Measurements from ENCODE around the gene GRIK3. TPM values are rescaled to one million over a fixed set of nuclear protein-coding genes. Genes with fewer than 3 reads are reported as not detected.

The GRIK3 gene
- total RNA-seq, 1 donor from 2014 or later, result 2.3 TPM

DNA sequence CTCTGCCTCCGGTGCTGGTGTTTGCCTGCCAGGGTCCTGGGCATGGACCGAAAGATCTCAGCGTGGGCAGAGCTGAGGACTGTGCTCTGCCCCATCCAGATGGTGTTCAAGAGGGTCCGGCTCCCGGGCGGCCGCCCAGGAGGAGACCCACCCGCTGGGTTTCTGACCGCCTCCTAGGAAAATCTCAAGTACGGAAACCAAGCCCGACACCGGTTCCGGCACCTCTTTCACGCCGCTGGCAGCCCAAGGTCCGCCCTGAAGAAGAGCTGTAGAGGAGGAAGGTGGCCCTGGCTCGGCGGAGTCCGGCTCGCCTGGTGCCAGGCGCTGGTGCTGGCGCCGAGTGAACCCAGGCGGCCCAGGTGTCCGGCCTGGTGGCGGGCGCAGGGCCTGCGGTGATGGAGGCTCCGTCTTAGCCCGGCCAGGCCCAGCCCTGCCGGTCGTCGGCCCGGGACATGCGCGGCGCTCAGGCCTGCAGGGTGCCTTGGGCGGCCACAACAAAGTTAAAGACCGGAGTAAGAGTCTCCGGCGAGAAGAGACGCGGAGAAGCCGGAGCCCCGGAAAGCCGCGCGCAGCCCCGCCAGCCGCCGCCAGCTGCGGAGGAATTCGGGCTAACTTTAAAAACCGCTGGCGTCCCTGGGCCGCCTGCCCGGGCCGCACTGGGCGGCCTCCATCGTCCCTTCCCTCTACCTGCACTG lies 1.5 kb downstream of the GRIK3 start:
- Mint-ChIP-seq H3K9me3 (no peaks in the 10 kb centered on the region), H3K36me3 (no peaks in the 10 kb centered on the region), H3K4me3 (peak overlapping the region; percentile 44), H3K27ac (no peak overlapping the region), H3K4me1 (ENCODE audit: unreplicated experiment) (peaks cover 5% of the 10 kb centered on the region), H3K27me3 (peaks cover 84% of the 10 kb centered on the region)
- no peak for DNase-seq (ENCODE audit: extremely low spot score, unreplicated experiment)
- TF ChIP-seq, protein P1, sequence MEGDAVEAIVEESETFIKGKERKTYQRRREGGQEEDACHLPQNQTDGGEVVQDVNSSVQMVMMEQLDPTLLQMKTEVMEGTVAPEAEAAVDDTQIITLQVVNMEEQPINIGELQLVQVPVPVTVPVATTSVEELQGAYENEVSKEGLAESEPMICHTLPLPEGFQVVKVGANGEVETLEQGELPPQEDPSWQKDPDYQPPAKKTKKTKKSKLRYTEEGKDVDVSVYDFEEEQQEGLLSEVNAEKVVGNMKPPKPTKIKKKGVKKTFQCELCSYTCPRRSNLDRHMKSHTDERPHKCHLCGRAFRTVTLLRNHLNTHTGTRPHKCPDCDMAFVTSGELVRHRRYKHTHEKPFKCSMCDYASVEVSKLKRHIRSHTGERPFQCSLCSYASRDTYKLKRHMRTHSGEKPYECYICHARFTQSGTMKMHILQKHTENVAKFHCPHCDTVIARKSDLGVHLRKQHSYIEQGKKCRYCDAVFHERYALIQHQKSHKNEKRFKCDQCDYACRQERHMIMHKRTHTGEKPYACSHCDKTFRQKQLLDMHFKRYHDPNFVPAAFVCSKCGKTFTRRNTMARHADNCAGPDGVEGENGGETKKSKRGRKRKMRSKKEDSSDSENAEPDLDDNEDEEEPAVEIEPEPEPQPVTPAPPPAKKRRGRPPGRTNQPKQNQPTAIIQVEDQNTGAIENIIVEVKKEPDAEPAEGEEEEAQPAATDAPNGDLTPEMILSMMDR (conservative IDR thresholded peaks at IDR 0.05), result no peak

DNA sequence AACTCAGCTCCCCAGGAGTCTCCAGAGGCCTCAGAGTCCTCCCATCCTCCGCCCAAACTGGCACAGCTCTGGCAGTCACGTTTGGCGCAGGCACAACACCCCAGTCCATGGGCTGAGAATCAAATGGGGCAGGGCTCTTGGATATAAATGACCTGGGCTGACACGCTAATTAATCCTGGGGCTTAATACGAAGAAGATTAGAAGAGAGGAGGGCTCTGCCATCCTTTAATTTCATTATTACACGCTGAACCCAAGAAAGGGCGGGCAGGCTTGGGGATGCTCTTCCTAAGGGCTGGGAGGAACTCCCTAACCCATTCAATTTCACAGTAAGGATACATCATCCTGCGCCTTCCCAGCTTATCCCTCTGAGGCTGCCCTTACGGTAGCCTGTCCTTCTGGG lies 2.4 kb downstream of the GRIK3 start:
- no peak for DNase-seq (ENCODE audit: extremely low spot score, unreplicated experiment)
- TF ChIP-seq, protein P1 (conservative IDR thresholded peaks at IDR 0.05), result no peak
- no peak overlapping the region for H3K4me3 Mint-ChIP-seq
- H3K27ac Mint-ChIP-seq, result no peak overlapping the region
- no peaks in the 10 kb centered on the region for H3K9me3 Mint-ChIP-seq
- peaks cover 85% of the 10 kb centered on the region for H3K27me3 Mint-ChIP-seq
- peaks cover 5% of the 10 kb centered on the region for H3K4me1 Mint-ChIP-seq (ENCODE audit: unreplicated experiment)
- H3K36me3 Mint-ChIP-seq, result no peaks in the 10 kb centered on the region

DNA sequence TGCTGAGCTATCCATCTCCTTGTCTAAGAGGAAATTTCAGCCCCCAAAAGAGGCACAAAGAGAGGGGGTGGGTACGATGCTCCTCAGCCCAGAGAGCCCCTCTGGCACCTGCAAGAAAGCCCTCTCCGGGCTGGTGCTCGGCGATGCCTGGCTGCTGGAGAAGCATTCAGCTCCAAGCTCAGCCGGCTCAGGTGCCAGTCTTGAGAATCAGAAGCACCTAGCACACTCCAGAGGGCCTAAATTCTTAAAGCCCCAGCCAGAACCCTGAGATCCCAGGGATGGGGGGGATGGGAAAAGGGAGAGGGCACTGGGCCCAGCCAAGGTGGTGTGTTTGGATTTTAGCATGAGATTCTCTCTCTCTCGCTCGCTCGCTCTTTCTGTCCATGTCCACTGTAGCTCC lies 2.9 kb downstream of the GRIK3 start:
- Mint-ChIP-seq H3K27me3 (peaks cover 85% of the 10 kb centered on the region), H3K27ac (no peak overlapping the region), H3K36me3 (no peaks in the 10 kb centered on the region), H3K9me3 (no peaks in the 10 kb centered on the region), H3K4me3 (no peak overlapping the region), H3K4me1 (ENCODE audit: unreplicated experiment) (peaks cover 5% of the 10 kb centered on the region)
- DNase-seq (ENCODE audit: extremely low spot score, unreplicated experiment), result no peak
- TF ChIP-seq, protein P1 (conservative IDR thresholded peaks at IDR 0.05), result no peak

DNA sequence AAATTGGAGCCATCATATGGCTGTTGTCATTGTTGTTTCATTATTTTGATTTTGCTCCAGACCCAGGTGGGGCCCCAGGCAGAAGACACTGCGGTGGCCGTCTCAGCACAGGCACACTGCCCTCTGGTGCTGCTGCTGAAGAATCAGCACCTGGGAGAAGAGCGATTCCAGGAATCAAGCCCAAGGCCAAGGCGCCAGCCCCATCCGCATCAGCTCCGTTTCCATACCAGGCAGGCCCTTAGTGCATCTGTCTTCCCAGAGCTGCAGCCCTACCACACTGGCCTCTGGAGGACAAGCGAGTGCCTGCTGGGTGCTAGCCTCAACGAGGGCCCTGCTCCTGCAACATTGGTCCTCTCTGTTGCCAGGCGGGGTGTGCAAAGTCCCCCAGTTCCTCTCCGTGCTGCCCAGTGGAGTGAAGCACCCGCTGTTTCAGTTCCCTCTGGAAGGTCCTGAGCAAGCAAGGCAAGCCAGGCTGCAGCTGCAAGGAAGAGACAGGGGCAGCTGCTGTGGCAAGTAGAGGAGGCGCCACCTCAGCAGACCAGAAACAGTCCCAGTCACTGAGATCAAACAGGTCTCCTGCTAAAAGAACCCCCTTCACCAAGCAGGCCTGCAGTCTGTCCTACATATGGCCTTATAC lies 5.2 kb downstream of the GRIK3 start:
- DNase-seq (ENCODE audit: extremely low spot score, unreplicated experiment), result no peak
- peaks cover 85% of the 10 kb centered on the region for H3K27me3 Mint-ChIP-seq

DNA sequence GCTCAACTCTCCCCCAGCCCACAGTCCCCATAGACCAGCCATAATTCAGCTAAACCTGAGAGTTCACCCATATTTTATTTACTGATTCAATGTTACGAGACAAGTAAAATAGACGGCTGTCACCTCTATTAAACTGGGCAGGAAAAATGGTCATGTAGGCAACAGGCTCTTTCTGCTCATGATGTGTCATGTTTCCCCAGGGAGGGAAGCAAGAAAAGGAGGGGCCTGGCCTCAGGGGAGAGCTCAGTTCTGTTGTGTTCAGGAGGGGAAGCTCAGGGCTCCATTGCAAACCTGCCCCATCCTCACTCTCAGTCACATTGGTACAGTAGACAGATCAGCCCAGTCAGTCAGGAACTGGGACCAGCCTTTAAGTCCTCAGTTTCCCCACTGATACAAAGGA lies 12.8 kb downstream of the GRIK3 start:
- H3K27me3 Mint-ChIP-seq, result peaks cover 69% of the 10 kb centered on the region
- H3K27ac Mint-ChIP-seq, result no peak overlapping the region
- TF ChIP-seq, protein P1 (conservative IDR thresholded peaks at IDR 0.05), result no peak
- H3K9me3 Mint-ChIP-seq, result no peaks in the 10 kb centered on the region
- H3K4me1 Mint-ChIP-seq (ENCODE audit: unreplicated experiment), result no peaks in the 10 kb centered on the region
- no peak overlapping the region for H3K4me3 Mint-ChIP-seq
- H3K36me3 Mint-ChIP-seq, result no peaks in the 10 kb centered on the region
- no peak for DNase-seq (ENCODE audit: extremely low spot score, unreplicated experiment)

More for the DNA sequence above, 5.2 kb downstream of the GRIK3 start:
- no peaks in the 10 kb centered on the region for H3K9me3 Mint-ChIP-seq
- H3K27ac Mint-ChIP-seq, result no peak overlapping the region
- no peaks in the 10 kb centered on the region for H3K4me1 Mint-ChIP-seq (ENCODE audit: unreplicated experiment)
- H3K36me3 Mint-ChIP-seq, result no peaks in the 10 kb centered on the region
- TF ChIP-seq, protein P1 (conservative IDR thresholded peaks at IDR 0.05), result peak; percentile 23
- no peak overlapping the region for H3K4me3 Mint-ChIP-seq

Measured in type B pancreatic cell (in vitro differentiated cells).